ENCODE data around the gene RBBP8. TPM values are rescaled to one million over a fixed set of nuclear protein-coding genes. Genes with fewer than 3 reads are reported as not detected.

RBBP8 gene
- total RNA-seq, 1 donor from 2014 or later, result 13.6 TPM

GRCh38 chr18:22930089-22930713, 2.9 kb upstream of the RBBP8 start:
- Mint-ChIP-seq H3K4me3 (ENCODE audit: unreplicated experiment) (no peak overlapping the region), H3K4me1 (ENCODE audit: low read depth, unreplicated experiment) (peaks cover 6% of the 10 kb centered on the region), H3K9me3 (ENCODE audit: unreplicated experiment) (no peaks in the 10 kb centered on the region), H3K27me3 (ENCODE audit: unreplicated experiment) (peaks cover 4% of the 10 kb centered on the region), H3K27ac (ENCODE audit: unreplicated experiment) (no peak overlapping the region), H3K36me3 (ENCODE audit: unreplicated experiment) (no peaks in the 10 kb centered on the region)
- DNase-seq, result peak; percentile 85
- TF ChIP-seq CTCF (IDR thresholded peaks at IDR 0.05; ENCODE audit: partially characterized antibody, unreplicated experiment), result peak; percentile 80

GRCh38 chr18:22932885-22933205, 283 bp upstream of the RBBP8 start:
- H3K27me3 Mint-ChIP-seq (ENCODE audit: unreplicated experiment), result peaks cover 4% of the 10 kb centered on the region
- H3K9me3 Mint-ChIP-seq (ENCODE audit: unreplicated experiment), result no peaks in the 10 kb centered on the region
- no peaks in the 10 kb centered on the region for H3K36me3 Mint-ChIP-seq (ENCODE audit: unreplicated experiment)
- no peak for TF ChIP-seq CTCF (IDR thresholded peaks at IDR 0.05; ENCODE audit: partially characterized antibody, unreplicated experiment)
- peaks cover 6% of the 10 kb centered on the region for H3K4me1 Mint-ChIP-seq (ENCODE audit: low read depth, unreplicated experiment)
- peak overlapping the region; percentile 69 for H3K27ac Mint-ChIP-seq (ENCODE audit: unreplicated experiment)
- DNase-seq, result no peak
- peak overlapping the region; percentile 88 for H3K4me3 Mint-ChIP-seq (ENCODE audit: unreplicated experiment)

GRCh38 chr18:22933966-22934423, 867 bp downstream of the RBBP8 start:
- Mint-ChIP-seq H3K36me3 (ENCODE audit: unreplicated experiment) (no peaks in the 10 kb centered on the region), H3K4me1 (ENCODE audit: low read depth, unreplicated experiment) (peaks cover 6% of the 10 kb centered on the region), H3K4me3 (ENCODE audit: unreplicated experiment) (peak overlapping the region; percentile 98), H3K9me3 (ENCODE audit: unreplicated experiment) (no peaks in the 10 kb centered on the region), H3K27me3 (ENCODE audit: unreplicated experiment) (peaks cover 4% of the 10 kb centered on the region), H3K27ac (ENCODE audit: unreplicated experiment) (peak overlapping the region; percentile 69)
- no peak for TF ChIP-seq CTCF (IDR thresholded peaks at IDR 0.05; ENCODE audit: partially characterized antibody, unreplicated experiment)
- DNase-seq, result no peak

GRCh38 chr18:22934789-22935188, 1.7 kb downstream of the RBBP8 start:
- peaks cover 6% of the 10 kb centered on the region for H3K4me1 Mint-ChIP-seq (ENCODE audit: low read depth, unreplicated experiment)
- TF ChIP-seq CTCF (IDR thresholded peaks at IDR 0.05; ENCODE audit: partially characterized antibody, unreplicated experiment), result no peak
- no peak for DNase-seq
- no peak overlapping the region for H3K27ac Mint-ChIP-seq (ENCODE audit: unreplicated experiment)
- H3K36me3 Mint-ChIP-seq (ENCODE audit: unreplicated experiment), result no peaks in the 10 kb centered on the region
- no peaks in the 10 kb centered on the region for H3K9me3 Mint-ChIP-seq (ENCODE audit: unreplicated experiment)
- peaks cover 4% of the 10 kb centered on the region for H3K27me3 Mint-ChIP-seq (ENCODE audit: unreplicated experiment)
- peak overlapping the region; percentile 98 for H3K4me3 Mint-ChIP-seq (ENCODE audit: unreplicated experiment)

- no peaks in the 10 kb centered on the region for H3K9me3 Mint-ChIP-seq (ENCODE audit: unreplicated experiment)
- H3K36me3 Mint-ChIP-seq (ENCODE audit: unreplicated experiment), result no peaks in the 10 kb centered on the region
- H3K4me3 Mint-ChIP-seq (ENCODE audit: unreplicated experiment), result no peak overlapping the region
- DNase-seq, result no peak
- TF ChIP-seq CTCF (IDR thresholded peaks at IDR 0.05; ENCODE audit: partially characterized antibody, unreplicated experiment), result no peak
- peaks cover 6% of the 10 kb centered on the region for H3K4me1 Mint-ChIP-seq (ENCODE audit: low read depth, unreplicated experiment)
- no peak overlapping the region for H3K27ac Mint-ChIP-seq (ENCODE audit: unreplicated experiment)
- H3K27me3 Mint-ChIP-seq (ENCODE audit: unreplicated experiment), result peaks cover 4% of the 10 kb centered on the region
Measured at GRCh38 chr18:22935431-22935830, 2.3 kb downstream of the RBBP8 start.
